Natural killer cell (primary cell): ENCODE measurements around the gene RNF213. TPM values are rescaled to one million over a fixed set of nuclear protein-coding genes. Genes with fewer than 3 reads are reported as not detected.

Source experiments
- ATAC-seq, 3 donors: fragments of 150-1000 bp in 2 of 3; fragments of 200-7000 bp in 1 of 3; cut with Tn5 transposase; 1 replicate in 1 of 3; 2 replicates in 2 of 3; pipeline ENCODE4 v1.10.0; 2021; ENCODE audit warnings: mild to moderate bottlenecking in 2 of 3, moderate library complexity in 2 of 3
- DNase-seq, 2 donors: peaks; one replicate each; pipeline versions ENCODE4 v3.0.0 to v3.0.0-alpha.2; 2013 to 2021; ENCODE audit warnings: mixed read lengths in 1 of 2
- H3K27ac ChIP-seq: one replicate; pipeline ENCODE4 v1.5.1; 2013; ENCODE audit warnings: mild to moderate bottlenecking, low read length
- H3K27me3 ChIP-seq: one replicate; pipeline ENCODE4 v1.6.1; 2013; ENCODE audit warnings: low read length; ENCODE audit not compliant: control insufficient read depth, insufficient read depth
- H3K36me3 ChIP-seq: one replicate; pipeline ENCODE4 v1.6.1; 2013; ENCODE audit warnings: low read length; ENCODE audit not compliant: control insufficient read depth, insufficient read depth
- H3K4me1 ChIP-seq: one replicate; pipeline ENCODE4 v1.6.1; 2013; ENCODE audit warnings: low read length; ENCODE audit not compliant: control insufficient read depth, insufficient read depth
- H3K4me3 ChIP-seq: one replicate; pipeline ENCODE4 v1.5.1; 2013; ENCODE audit warnings: low read length
- H3K9me3 ChIP-seq: one replicate; pipeline ENCODE4 v1.6.1; 2013; ENCODE audit warnings: low read length; ENCODE audit not compliant: control insufficient read depth, insufficient read depth
- H3K27ac Mint-ChIP-seq, 2 donors: one replicate each; pipeline ENCODE4 v1.8.0; 2022; ENCODE audit warnings: mild to moderate bottlenecking in 2 of 2, mixed read lengths in 2 of 2, moderate library complexity in 1 of 2
- H3K27me3 Mint-ChIP-seq, 2 donors: one replicate each; pipeline ENCODE4 v1.8.0; 2022; ENCODE audit warnings: low read depth in 2 of 2, mixed read lengths in 2 of 2
- H3K36me3 Mint-ChIP-seq: one replicate; pipeline ENCODE4 v1.8.0; 2022; ENCODE audit warnings: mixed read lengths
- H3K4me1 Mint-ChIP-seq, 2 donors: one replicate each; pipeline ENCODE4 v1.8.0; 2022; ENCODE audit warnings: mixed read lengths in 2 of 2
- H3K4me3 Mint-ChIP-seq: one replicate; pipeline ENCODE4 v1.8.0; 2022; ENCODE audit warnings: mild to moderate bottlenecking, moderate library complexity, mixed read lengths
- H3K9me3 Mint-ChIP-seq, 2 donors: one replicate each; pipeline ENCODE4 v1.8.0; 2022; ENCODE audit warnings: mixed read lengths in 2 of 2
- WGBS: methylation state at CpG from one replicate; pipeline ENCODE4 v1.1.7; 2013; ENCODE audit warnings: missing lambda C conversion rate; ENCODE audit not compliant: insufficient coverage; 5-methylcytosine and 5-hydroxymethylcytosine counted together
- intact Hi-C: fragments of 100-400 bp; cut with micrococcal nuclease; formaldehyde crosslinking; loops from one replicate; pipeline ENCODE4 v1.14.2; 2022
- total RNA-seq, 4 donors: library from RNA; stranded (reverse); fragments of 120-200 nt in 1 of 4; gene quantifications; one replicate each; pipeline versions ENCODE4 v1.2.3 to v1.2.4, GENCODE V29; 2013 to 2022
- TF ChIP-seq, protein P1 (sequence below): fragments of 200-600 bp; IDR thresholded peaks from one replicate; pipeline ENCODE4 v1.8.0; 2022; ENCODE audit warnings: antibody characterized with exemption

RNF213 gene
- total RNA-seq, 3 donors from 2014 or later (not counting 1 experiment from before 2014, with no cell fraction given) = 929 to 1,120 (median 1,060) TPM

GRCh38 chr17:80354336-80354735 is 93.7 kb downstream of the RNF213 start:
- H3K27me3 ChIP-seq = no peaks in the 10 kb centered on the region
- TF ChIP-seq, protein P1, sequence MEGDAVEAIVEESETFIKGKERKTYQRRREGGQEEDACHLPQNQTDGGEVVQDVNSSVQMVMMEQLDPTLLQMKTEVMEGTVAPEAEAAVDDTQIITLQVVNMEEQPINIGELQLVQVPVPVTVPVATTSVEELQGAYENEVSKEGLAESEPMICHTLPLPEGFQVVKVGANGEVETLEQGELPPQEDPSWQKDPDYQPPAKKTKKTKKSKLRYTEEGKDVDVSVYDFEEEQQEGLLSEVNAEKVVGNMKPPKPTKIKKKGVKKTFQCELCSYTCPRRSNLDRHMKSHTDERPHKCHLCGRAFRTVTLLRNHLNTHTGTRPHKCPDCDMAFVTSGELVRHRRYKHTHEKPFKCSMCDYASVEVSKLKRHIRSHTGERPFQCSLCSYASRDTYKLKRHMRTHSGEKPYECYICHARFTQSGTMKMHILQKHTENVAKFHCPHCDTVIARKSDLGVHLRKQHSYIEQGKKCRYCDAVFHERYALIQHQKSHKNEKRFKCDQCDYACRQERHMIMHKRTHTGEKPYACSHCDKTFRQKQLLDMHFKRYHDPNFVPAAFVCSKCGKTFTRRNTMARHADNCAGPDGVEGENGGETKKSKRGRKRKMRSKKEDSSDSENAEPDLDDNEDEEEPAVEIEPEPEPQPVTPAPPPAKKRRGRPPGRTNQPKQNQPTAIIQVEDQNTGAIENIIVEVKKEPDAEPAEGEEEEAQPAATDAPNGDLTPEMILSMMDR = no peak
- H3K36me3 ChIP-seq = peaks cover 97% of the 10 kb centered on the region
- 94% methylated on average over 9 of the region's 9 CpGs for WGBS
- peaks cover 5% of the 10 kb centered on the region for H3K36me3 Mint-ChIP-seq
- intact Hi-C loops = no loop called here
- no peaks in the 10 kb centered on the region for H3K9me3 Mint-ChIP-seq
- DNase-seq (no peak), ATAC-seq (no peak)
- H3K9me3 ChIP-seq = no peaks in the 10 kb centered on the region
- no peaks in the 10 kb centered on the region for H3K27me3 Mint-ChIP-seq
- H3K27ac ChIP-seq = no peak overlapping the region
- H3K27ac Mint-ChIP-seq = peak overlapping the region in 1 of 2 donors; percentile 29
- no peak overlapping the region for H3K4me3 ChIP-seq
- H3K4me1 Mint-ChIP-seq = peaks cover 0 to 3% of the 10 kb centered on the region in 2 donors
- H3K4me1 ChIP-seq = no peaks in the 10 kb centered on the region
- H3K4me3 Mint-ChIP-seq = no peak overlapping the region

GRCh38 chr17:80356231-80356856 is 95.7 kb downstream of the RNF213 start:
- Histone ChIP-seq H3K27ac (no peak overlapping the region), H3K36me3 (peaks cover 95% of the 10 kb centered on the region), H3K27me3 (no peaks in the 10 kb centered on the region), H3K4me3 (no peak overlapping the region), H3K9me3 (no peaks in the 10 kb centered on the region), H3K4me1 (no peaks in the 10 kb centered on the region)
- TF ChIP-seq, protein P1 = no peak
- Mint-ChIP-seq H3K4me1 (no peaks in the 10 kb centered on the region), H3K27ac (no peak overlapping the region), H3K36me3 (peaks cover 8% of the 10 kb centered on the region), H3K9me3 (no peaks in the 10 kb centered on the region), H3K27me3 (no peaks in the 10 kb centered on the region), H3K4me3 (no peak overlapping the region)
- 98% methylated on average over 24 of the region's 24 CpGs for WGBS
- intact Hi-C loops = no loop called here
- no peak for ATAC-seq
- DNase-seq = no peak

GRCh38 chr17:80358131-80358530 is 97.5 kb downstream of the RNF213 start:
- H3K27ac ChIP-seq = no peak overlapping the region
- no peaks in the 10 kb centered on the region for H3K27me3 ChIP-seq
- peaks cover 95% of the 10 kb centered on the region for H3K36me3 ChIP-seq
- 98% methylated on average over 9 of the region's 9 CpGs for WGBS
- DNase-seq = no peak
- H3K4me3 ChIP-seq = no peak overlapping the region
- no peak for ATAC-seq
- intact Hi-C loops = no loop called here
- H3K9me3 Mint-ChIP-seq = no peaks in the 10 kb centered on the region
- H3K4me1 ChIP-seq = no peaks in the 10 kb centered on the region
- no peaks in the 10 kb centered on the region for H3K27me3 Mint-ChIP-seq
- no peaks in the 10 kb centered on the region for H3K4me1 Mint-ChIP-seq
- no peaks in the 10 kb centered on the region for H3K9me3 ChIP-seq
- TF ChIP-seq, protein P1 = no peak
- H3K27ac Mint-ChIP-seq = peak overlapping the region in 1 of 2 donors; percentile 27
- peaks cover 17% of the 10 kb centered on the region for H3K36me3 Mint-ChIP-seq
- no peak overlapping the region for H3K4me3 Mint-ChIP-seq

GRCh38 chr17:80358861-80359260 is 98.2 kb downstream of the RNF213 start:
- intact Hi-C loops = no loop called here
- Mint-ChIP-seq H3K36me3 (peaks cover 17% of the 10 kb centered on the region), H3K27me3 (no peaks in the 10 kb centered on the region), H3K9me3 (no peaks in the 10 kb centered on the region), H3K4me1 (no peaks in the 10 kb centered on the region), H3K4me3 (no peak overlapping the region), H3K27ac (no peak overlapping the region)
- Histone ChIP-seq H3K27ac (no peak overlapping the region), H3K27me3 (no peaks in the 10 kb centered on the region), H3K9me3 (no peaks in the 10 kb centered on the region), H3K36me3 (peaks cover 95% of the 10 kb centered on the region), H3K4me1 (no peaks in the 10 kb centered on the region), H3K4me3 (no peak overlapping the region)
- ATAC-seq (no peak), DNase-seq (no peak)
- TF ChIP-seq, protein P1 = no peak
- 97% methylated on average over 10 of the region's 11 CpGs for WGBS
